Activated CD4-positive, alpha-beta T cell treated with anti-CD3 and anti-CD28 coated beads for 48 hours (primary cell): ENCODE data around the gene PYGO2.
"Not testable (repeated sequence)": the region's sequence is repeated elsewhere in the genome, so short reads cannot be mapped to it uniquely, and the experiment has no call there.

Source experiments
- DNase-seq: peaks from one replicate; pipeline ENCODE4 v3.0.0-alpha.2; 2020

The PYGO2 gene

GRCh38 chr1:154999571-155000410 is 38.2 kb upstream of the PYGO2 start:
- peak; percentile 80 for DNase-seq

- peak; percentile 89 for DNase-seq
These were observed 37.4 kb upstream of the PYGO2 start for GRCh38 chr1:154998818-154999570.

- DNase-seq: no peak
These were observed 36.7 kb upstream of the PYGO2 start for GRCh38 chr1:154998201-154998780.

- DNase-seq: no peak
These were observed 35.6 kb upstream of the PYGO2 start for GRCh38 chr1:154996966-154997701.

DNA sequence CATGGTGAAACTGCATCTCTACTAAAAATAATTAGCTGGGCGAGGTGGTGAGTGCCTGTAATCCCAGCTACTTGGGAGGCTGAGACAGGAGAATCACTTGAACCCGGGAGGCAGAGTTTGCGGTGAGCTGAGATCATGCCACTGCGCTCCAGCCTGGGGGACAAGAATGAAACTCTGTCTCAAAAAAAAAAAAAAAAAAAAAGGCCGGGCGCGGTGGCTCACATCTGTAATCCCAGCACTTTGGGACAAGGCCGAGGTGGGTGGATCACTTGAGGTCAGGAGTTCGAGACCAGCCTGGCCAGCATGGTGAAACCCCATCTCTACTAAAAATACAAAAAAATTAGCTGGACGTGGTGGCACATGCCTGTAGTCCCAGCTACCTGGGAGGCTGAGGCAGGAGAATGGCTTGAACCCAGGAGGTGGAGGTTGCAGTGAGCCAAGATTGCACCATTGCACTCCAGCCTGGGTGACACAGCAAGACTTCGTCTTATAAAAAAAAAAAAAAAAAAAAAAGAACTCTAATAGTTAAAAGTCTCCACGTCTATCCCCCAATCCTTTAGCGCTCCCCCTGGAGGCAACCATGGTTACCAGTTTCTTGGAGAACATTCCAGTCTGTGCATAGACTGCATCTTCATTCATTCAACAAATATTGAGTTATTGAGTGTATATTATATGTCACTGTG is 33.9 kb upstream of the PYGO2 start:
- DNase-seq: not testable (repeated sequence)

GRCh38 chr1:154994591-154994990 is 33.0 kb upstream of the PYGO2 start:
- no peak for DNase-seq

- DNase-seq: no peak
These were observed 32.6 kb upstream of the PYGO2 start for GRCh38 chr1:154994269-154994587.

DNA sequence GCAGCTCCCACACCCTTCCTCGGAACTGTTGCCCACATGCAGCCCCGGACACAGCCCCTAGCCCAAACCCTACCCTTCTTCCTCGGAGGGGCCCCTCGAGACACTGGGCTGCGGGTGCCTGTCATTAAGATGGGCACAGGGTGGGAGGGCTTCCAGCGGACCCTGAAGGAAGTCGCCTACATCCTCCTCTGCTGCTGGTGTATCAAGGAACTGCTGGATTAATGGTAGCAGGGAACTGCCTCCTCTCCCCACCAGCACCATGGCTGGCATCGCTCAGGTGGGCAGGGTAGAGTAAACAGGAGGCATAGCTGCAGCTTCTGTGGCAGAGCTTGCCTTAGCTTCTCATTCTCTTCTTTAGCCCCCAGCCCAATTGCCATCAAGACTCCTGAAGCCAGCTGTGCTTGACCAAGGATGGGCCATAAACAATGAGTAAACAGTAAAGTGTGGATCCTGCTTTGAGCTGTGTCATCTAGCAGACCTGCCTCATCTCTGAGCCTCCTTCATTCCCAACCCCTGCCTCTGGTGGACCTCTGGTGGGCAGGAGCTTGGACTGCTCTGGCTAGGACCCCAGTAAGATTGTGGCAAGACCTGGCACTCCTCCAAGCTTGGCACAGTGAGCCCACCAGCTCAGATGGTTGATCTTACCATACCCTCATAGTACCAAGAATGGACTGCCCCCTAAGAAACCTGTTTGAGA is 32.1 kb upstream of the PYGO2 start, which contains the start of gene LENEP:
Gene LENEP, plus strand, starts transcription at position 15 of the 697 bp plus-strand sequence. Its CDS starts 22 bp downstream, at position 37.
- DNase-seq: no peak

- DNase-seq: no peak
These were observed 31.4 kb upstream of the PYGO2 start for GRCh38 chr1:154992721-154993571.

- DNase-seq: no peak
These were observed 28.7 kb upstream of the PYGO2 start for GRCh38 chr1:154990276-154990675.

DNA sequence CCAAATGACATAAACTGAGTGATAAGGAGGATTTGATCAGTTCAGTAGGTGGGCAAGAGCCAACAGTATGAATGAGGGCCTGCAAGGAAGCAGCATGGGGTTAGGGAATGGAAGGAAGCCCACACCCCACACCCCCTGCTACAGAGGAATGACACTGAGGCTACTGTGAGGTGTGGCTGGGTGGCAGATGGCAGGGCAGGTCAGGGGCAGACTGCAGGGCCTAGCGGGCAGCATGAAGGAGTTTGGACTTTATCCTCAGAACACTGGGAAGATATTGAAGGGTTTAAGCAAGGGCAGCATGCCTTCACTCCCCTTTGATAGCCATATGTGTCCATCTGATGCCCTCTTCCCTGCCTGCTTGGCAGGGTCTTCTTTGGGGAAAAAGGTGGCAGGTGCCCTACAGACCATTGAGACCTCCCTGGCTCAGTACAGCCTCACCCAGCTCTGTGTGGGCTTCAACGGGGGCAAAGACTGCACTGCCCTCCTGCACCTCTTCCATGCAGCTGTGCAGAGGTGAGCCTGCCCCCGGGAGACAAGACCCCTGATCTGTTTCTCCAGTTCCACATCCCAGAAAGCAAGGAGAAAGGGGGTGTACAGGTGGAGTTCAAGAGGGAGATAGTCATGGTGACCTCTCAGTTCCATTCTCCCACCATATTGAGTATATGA is 27.7 kb upstream of the PYGO2 start:
- no peak for DNase-seq

DNA sequence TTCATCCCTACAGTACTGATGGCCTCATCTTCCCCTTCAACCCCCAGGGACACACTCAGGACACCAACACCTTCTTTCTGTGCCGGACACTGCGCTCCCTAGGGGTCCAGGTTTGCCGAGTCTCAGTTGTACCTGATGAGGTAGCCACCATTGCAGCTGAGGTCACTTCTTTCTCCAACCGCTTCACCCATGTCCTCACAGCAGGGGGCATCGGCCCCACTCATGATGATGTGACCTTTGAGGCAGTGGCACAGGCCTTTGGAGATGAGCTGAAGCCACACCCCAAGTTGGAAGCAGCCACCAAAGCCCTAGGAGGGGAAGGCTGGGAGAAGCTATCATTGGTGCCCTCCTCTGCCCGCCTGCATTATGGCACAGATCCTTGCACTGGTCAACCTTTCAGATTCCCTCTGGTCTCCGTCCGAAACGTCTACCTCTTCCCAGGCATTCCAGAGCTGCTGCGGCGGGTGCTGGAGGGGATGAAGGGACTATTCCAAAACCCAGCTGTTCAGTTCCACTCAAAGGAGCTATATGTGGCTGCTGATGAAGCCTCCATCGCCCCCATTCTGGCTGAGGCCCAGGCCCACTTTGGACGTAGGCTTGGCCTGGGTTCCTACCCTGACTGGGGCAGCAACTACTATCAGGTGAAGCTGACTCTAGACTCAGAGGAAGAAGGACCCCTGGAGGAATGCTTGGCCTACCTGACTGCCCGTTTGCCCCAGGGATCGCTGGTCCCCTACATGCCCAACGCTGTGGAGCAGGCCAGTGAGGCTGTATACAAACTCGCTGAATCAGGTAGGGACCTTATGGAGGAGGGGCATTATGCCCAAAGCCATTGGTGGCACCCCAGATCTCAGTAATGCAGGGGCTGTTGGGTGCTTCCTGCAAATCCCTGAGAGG is 26.7 kb upstream of the PYGO2 start:
- no peak for DNase-seq

DNA sequence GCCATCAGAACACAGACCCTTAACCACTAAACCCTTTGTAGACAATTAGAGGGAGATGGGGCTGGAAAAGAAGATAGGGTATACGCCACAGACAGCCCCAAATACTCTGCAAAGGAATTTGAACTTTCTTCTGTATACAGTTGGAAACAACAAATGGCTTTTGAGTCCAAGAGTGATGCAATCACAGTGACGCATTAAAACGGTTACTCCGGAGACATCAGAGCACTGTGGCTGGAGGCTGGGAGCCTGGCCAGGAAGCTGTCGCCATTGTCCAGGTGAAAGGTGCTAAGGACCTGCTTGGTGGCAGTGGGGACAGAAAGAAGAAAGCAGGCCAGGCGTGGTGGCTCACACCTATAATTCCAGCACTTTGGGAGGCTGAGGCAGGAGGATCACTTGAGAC is 25.7 kb upstream of the PYGO2 start:
- DNase-seq: no peak

DNA sequence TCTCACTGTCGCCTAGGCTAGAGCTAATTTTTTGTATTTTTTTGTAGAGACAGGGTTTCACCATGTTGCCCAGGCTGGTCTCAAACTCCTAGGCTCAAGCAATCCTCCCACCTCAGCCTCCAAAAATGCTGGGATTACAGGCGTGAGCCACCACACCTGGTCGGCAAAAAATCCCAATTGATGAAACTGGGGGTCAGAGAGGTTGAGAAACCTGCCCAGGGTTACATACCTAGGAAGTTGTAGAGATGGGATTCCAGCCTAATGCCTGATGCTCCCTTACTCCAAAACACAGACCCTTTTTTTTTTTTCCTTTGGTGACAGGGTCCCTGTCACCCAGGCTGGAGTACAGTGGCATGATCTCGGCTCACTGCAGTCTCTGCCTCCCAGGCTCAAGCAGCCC is 25.2 kb upstream of the PYGO2 start:
- DNase-seq: not testable (repeated sequence)

- DNase-seq: peak; percentile 18
These were observed 22.3 kb upstream of the PYGO2 start for GRCh38 chr1:154983776-154984466.

- DNase-seq: peak; percentile 98
These were observed 21.5 kb upstream of the PYGO2 start, which contains the start of gene FLAD1 for GRCh38 chr1:154982897-154983648. TSS of gene FLAD1 (plus strand) at chr1:154983344. CDS start at chr1:154983695, 351 bp downstream.

DNA sequence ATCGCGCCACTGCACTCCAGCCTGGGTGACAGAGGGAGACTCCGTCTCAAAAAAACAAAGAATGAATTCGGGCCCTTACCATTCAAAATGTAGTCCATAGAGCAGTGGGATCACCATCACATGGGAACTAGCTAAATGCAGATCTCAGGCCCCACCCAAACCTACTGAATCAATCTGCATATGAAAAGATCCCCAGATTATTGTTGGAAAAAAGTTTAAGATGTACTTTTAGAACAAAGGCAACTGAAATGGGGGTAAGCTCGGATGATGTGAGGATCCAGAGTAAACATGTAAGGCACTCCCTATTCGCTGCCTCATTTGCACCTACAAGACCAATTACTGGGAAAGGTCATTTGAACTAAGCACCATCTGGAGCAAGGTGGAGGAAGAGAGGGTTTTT is 20.8 kb upstream of the PYGO2 start:
- no peak for DNase-seq

GRCh38 chr1:154978360-154978759 is 16.8 kb upstream of the PYGO2 start:
- no peak for DNase-seq
